CD4-positive, alpha-beta T cell treated with Interferon gamma for 1 hour (primary cell): ENCODE measurements around the gene ASB2.

Source experiments
- DNase-seq: peaks from one replicate; pipeline ENCODE4 v3.0.0-alpha.2; 2020

Gene ASB2

GRCh38 chr14:93898081-93898611 is 78.2 kb downstream of the ASB2 start:
- no peak for DNase-seq

GRCh38 chr14:93897476-93897845 is 78.9 kb downstream of the ASB2 start:
- DNase-seq: no peak

- DNase-seq: no peak
These were observed 81.3 kb downstream of the ASB2 start for GRCh38 chr14:93895023-93895604.

GRCh38 chr14:93893661-93894261 is 82.6 kb downstream of the ASB2 start:
- DNase-seq: no peak

DNA sequence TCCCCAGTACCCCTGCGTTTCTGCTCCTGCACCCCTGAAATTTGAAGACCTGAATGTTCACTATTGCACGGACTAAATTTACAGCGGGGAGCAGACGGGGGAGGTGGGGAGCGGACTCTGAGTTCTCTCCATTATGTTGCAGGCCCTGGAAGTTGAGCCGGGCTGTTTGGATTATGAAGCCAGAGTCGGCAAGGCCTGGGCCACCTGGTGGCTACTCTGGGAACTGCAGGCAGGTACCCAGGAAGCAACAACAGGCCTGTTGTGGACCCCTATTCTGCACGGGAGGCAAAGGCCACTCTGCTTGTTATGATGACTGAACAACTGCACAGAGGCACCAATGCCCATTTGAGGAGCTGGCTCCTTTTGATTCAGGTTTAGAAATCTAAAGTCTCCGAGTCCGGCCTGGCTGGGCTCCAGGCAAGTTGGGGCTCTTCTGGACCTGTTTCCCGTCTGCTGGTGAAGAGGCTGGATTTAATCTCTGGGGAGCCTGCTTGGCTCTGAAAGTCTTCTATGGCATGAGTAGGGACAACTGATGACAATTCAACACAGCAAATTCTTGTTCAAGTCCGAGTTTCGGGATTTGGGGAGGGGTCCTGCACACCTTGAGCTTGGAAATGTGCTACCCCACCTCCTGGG is 83.3 kb downstream of the ASB2 start:
- DNase-seq: peak; percentile 27

- no peak for DNase-seq
These were observed 83.9 kb downstream of the ASB2 start for GRCh38 chr14:93892505-93892839.

DNA sequence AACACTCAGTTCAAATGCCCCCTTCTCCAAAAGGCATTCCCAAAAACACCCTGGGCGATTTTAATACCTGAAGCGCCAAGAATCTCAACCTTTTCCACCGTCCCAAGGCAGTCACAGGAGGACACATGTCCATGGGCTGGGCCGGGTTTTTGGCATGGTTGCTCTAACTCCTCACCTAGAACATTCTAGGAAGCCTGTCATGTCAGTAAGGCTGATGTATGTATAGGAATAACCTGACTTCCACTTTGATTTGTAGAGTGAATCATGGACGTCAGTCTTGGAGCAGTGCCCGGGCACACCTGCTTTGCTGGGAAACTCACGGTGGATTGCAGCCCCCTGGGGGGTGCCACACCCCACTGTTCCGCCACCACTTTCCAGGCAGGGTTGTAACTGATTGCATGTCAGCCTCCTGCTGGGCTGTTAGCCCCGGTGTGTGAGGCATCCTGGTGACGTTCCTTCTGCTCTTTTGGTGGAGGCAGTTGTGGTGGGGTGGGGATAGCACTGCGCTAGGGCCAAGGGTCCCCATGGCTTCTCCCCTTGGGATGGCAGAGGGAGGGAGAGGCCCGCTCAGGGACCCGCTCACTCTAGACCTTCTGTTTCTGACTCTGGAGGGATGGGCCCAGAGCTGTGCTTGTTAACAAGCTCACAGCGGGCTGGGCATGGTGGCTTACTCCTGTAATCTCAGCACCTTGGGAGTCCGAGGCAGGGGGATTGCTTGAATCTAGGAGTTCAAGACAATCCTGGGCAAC is 84.4 kb downstream of the ASB2 start:
- DNase-seq: no peak

DNA sequence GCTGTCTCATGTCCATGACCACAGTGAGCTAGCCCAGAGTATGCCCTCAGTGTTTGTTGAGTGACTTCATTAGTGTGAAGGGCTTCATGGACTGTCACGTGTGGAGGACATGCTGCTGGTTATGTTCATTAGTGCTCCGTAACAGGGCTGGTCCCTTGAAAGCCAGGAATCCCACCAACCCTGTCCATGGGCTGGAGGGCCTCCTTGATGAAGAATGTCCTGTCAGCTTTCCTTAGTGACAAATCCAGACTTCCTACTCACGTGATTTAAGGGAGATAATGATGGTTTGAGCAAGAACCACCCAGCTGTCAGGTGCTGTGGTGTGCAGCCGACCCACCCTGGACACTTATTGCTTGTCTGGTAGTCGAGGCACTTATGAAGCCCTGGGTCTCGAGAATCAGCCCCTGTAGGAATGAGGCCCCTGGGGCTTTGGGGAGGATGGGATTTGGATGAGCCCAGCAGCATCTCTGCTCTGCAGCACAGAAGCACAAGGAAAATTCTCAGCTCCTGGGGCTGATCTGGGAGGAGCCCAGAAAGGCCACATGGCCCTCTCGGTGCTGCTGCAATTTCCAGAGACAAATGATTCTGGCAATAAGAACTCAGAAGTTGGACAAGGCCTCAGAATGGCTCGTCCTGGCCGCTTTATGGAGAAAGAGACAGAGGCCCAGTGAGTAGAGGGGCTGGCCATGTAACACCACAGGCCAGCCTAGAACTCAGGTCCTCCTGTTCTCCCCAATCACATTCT is 86.5 kb downstream of the ASB2 start:
- DNase-seq: no peak

DNA sequence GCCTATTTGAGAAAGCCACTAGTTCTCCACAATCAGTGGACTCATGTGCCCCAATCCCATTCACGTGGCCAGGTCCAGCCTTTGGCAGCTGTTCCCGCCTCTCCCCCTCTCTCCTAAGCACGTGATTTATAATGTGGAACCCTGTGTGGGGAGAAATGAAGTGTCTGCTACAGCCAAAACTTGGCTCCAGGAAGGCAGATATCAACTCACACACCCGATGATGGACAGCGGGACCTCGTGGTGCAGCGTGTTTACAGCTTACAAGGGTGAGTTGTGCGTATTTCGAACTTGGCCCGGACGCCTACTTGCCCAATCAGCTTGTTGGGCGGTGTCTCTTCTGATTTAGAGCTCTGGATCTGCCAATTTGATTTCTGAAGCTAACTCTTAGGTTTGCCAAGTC is 87.4 kb downstream of the ASB2 start:
- DNase-seq: no peak

DNA sequence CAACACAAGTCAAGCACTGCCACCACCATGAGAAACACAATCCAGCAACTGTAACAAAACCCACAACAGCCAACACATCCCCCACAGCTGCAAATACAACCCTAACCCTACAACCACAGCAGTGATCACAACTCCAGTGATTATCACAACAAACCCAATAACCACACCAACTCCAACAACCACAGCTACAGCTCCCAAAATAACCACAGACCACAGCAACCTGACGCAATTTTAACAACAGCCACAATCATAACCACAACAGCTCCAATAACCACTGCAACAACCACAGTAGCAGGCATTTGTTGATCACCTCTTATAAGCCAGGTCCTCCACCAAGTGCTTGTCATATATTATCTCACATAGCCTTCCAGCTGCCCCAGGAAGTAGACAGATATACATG is 91.4 kb downstream of the ASB2 start:
- no peak for DNase-seq
